HG03196 (cell line): Measurements from ENCODE around the gene UVRAG.
"Not testable (repeated sequence)": the region's sequence is repeated elsewhere in the genome, so short reads cannot be mapped to it uniquely, and the experiment has no call there.

Experiments
- ATAC-seq: cut with Tn5 transposase; IDR thresholded peaks from one replicate; pipeline ENCODE4 v1.9.1; 2021; ENCODE audit not compliant: unreplicated experiment

UVRAG gene

DNA sequence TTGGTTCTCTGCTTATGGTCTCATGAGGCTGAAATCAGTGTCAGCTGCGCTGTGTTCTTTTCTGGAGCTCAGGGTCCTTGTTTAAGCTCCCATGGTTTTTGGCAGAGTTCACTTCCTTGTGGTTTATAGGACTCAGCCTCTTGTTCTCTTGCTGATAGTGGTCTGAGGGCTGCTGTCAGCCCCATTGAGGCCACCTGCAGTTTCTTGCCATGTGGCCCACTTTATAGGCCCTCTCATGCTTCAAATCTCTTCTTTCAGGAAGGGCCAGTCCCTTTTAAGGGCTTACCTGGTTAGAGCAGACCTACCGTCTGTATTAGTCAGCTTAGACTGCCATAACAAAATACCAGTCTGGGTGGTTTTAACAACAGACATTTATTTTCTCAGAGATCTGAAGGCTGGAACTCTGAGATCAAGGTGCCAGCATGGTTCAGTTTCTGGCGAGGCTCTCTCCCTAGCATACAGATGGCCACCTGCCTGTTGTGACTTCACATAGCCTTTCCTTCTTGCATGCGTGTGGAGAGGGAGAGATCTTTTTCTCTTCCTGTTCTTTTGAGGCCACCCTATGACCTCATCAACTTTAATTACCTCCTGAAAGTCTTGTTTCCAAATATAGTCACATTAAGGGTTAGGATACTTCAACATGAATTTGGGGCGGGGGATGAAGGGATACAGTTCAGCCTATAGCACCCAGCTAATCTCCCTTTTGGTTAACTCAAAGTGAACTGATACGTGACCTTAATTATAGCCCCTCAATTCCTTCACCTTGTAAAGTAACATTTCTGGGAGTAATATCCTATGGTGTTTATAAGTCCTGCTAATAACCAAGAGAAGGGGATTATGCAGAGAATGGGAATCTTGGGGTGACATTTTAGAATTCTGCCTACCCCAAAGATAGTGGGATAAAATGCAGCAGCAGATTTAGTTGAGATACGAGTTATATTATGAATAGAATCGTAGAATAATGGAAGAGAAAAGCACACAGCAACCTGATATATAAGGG lies 131.8 kb downstream of the UVRAG start:
- ATAC-seq, result no peak

DNA sequence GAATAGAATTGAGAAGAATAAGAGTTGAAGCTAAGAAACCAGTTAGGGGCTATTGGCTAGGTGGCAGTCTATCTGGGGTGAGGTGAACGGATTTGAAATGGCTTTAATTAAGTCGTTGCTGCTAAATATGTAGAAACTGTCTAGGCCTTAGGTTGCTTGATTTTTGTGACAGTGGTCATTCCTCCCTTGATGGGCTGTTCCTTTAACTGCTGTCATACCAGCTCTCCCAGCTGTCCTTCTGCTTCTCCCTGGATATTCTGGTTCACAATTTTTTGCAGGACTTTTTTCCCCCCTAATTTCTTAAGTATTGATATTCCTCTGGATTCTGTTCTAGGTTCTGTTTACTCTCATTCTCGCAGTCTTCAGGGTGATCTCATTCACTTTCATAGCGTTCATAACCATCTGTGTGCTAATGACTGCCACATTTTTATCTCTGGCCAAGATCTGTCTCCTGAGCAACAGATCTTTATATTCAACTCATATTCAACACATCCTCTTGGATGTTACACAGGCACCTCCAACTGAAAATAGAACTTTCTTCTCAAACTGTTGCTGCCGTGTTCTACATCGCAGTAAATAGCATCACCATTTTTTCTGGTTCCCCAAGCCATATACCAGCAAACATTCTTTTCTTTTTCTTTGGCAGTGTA lies 134.1 kb downstream of the UVRAG start:
- ATAC-seq, result no peak

DNA sequence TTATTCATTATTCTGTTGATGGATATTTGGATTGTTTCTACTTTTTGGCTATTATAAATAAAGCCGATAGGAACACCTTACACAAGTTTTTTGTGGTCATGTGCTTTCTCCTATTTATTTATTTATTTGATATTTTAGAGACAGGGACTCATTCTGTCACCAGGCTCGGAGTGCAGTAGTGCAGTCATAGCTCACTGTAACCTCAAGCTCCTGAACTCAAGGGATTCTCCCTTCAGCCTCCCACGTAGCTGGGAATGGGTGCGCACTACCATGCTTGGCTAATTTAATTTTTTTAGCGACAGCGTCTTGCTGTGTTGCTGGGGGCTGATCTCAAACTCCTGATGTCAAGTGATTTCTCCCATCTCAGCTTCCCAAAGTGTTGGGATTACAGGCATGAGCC lies 135.1 kb downstream of the UVRAG start:
- no peak for ATAC-seq

DNA sequence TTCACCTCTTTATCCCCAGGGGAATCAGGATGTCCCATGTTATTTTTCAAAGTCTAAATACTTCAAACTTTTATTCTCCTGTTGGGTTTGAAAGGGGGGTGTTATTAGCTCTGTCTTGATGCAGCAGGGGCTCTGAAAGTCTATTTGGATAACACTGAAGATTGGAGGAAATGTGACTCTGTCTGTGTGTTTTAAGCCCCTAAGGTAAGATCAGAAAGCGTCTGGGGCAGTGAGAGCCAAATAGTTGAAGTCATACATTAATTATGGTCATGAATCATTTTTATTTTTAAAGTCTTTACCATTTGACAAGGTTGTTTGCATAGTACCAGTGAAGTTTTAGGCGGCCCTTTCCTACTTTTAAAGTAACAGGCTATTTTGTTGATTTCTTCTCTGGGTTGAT lies 139.0 kb downstream of the UVRAG start:
- no peak for ATAC-seq

DNA sequence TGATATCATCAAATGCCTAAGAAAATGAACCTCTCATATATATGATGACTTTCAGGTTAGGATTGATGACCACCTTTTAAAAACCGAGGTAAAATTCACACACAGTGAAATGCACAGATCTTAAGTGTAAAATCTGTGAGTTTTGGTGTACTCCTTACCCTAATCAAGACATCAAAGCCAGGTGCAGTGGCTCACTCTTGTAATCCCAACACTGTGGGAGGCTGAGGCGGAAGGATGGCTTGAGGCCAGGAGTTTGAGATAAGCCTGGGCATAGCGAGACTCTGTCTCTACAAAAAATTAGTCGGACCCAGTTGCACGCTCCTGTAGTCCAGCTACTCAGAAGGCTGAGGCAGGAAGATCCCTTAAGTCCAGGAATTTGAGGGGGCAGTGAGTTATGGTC lies 140.4 kb downstream of the UVRAG start:
- ATAC-seq, result no peak

DNA sequence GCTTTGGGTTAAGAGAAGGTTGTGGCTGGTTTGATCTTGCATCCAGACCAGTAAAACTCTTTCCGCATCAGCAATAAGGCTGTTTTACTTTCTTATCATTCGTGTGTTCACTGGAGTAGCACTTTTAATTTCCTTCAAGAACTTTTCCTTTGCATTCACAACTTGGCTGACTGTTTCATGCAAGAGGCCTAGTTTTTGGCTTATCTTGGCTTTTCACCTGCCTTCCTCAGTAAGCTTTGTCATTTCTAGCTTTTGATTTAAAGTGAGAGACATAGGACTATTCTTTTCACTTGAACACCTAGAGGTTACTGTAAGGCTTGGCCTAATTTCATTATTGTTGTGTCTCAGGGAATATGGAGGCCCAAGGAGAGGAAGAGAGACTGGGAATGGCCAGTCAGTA lies 144.5 kb downstream of the UVRAG start:
- no peak for ATAC-seq

DNA sequence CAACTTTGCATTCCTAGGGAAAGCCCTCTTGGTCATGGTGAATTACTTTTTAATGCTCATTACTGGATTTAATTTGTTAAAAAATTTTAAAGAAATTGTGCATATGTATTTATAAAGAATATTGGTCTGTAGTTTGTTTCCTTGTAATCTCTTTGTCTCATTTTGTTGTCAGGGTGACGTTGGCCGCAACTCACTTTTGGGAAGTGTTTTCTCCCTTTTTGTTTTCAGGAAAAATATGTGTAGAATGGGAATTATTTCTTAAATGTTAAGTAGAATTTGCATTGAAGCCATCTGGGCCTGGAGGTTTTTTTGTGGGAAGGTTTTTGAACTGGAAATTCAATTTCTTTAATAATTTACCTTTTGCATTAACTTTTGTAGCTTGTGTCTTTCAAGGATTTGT lies 149.1 kb downstream of the UVRAG start:
- no peak for ATAC-seq

DNA sequence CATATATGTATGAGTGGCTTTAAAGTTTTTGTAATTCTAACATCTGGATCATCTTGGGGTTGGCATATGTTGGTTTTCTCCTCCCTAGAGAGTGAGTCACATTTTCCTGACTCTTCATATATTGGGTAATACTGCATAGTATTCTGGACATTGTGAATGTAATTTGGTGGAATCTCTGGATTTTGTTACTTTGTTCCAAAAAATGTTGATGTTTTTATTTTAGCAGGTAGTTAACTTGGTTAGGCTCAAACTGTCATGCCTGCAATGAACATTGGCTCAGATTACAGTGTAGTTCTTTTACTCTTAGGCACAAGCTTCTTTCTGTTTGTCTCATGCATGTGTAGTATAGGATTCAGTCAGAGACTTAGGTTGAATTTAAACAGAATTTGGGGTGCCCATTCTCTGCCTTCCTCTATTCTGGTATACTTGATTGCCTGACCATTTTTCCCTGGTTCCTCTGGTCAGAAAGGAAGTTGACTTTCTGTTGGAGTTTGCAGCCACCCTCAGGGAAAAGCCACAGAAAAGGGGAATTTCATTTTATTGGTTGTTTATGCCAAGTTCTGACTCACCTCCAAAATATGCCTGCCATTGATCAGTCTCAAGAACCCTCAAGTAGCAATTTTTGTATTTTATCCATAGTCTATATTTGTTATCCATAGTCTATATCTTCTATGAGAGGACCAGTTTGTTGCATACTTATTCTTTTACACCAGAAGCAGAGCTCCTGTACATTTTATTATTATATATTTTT lies 151.7 kb downstream of the UVRAG start:
- ATAC-seq, result no peak

DNA sequence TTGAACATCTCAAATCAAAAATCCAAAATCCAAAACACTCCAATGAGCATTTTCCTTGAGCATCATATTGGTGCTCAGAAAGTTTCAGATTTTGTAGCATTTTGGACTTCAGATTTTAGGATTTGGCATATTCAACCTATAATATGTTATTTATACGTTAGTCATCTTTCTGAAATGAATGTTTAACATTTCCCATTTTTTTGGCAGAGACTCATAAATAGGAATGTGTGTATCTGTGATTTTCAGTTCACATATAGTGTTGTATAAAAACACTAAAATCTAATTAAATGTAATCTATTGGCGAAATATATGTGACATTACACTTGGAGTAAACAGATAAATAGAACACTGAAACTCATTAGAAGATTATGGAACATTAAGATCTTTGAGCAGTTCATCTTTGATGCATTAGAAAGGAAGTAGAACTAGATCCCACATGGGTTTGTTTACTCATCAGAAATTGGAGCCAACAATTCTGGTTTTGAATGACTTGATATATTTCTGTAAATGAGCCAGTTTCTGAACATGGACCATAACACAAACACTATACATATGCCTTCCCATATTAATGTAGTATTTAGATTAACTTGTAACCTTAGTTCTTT lies 153.1 kb downstream of the UVRAG start:
- ATAC-seq, result no peak

DNA sequence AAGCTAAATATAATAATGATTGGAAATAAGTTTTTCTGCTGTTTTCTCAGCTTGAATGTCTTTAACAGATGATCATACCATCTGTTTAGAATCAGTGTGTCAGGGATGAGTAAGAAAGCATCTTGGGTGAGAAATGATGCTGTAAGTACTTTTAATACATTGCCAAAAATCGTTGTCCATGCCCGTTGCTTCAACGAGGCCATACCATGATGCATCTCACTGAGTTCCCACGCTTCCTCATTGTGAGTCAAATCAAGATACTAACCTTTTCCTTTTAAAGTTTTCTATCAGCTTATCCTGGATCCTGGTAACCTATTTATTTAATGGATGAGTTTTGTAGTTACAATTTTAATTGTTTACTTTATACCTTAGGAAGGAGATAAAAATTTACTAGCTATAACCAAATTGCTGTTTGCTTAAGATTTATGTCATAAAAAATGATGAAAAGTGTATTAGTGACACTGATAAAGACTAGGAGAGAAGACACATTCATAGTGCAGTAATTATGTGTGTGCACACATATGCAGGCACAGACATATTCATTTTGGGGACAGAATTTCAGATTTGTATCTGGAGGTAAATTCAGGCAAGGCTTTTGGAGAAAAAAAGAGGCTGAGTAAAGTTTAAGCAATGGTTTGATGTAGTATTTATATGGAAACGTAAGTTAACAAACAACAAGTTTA lies 154.8 kb downstream of the UVRAG start:
- no peak for ATAC-seq

DNA sequence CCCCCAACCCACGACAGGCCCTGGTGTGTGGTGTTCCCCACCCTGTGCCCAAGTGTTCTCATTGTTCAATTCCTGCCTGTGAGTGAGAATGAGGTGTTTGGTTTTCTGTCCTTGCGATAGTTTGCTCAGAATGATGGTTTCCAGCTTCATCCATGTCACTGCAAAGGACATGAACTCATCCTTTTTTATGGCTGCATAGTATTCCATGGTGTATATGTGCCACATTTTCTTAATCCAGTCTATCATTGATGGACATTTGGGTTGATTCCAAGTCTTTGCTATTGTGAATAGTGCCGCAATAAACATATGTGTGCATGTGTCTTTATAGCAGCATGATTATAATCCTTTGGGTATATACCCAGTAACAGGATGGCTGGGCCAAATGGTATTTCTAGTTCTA lies 158.7 kb downstream of the UVRAG start:
- not testable (repeated sequence) for ATAC-seq

DNA sequence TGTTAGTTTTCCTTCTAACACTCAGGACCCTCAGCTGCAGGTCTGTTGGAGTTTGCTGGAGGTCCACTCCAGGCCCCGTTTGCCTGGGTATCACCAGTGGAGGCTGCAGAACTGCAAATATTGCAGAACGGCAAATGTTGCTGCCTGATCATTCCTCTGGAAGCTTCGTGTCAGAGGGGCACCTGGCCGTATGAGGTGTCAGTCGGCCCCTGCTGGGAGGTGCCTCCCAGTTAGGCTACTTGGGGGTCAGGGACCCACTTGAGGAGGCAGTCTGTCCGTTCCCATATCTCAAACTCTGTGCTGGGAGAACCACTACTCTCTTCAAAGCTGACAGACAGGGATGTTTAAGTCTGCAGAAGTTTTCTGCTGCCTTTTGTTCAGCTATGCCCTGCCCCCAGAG lies 164.1 kb downstream of the UVRAG start:
- ATAC-seq, result not testable (repeated sequence)

DNA sequence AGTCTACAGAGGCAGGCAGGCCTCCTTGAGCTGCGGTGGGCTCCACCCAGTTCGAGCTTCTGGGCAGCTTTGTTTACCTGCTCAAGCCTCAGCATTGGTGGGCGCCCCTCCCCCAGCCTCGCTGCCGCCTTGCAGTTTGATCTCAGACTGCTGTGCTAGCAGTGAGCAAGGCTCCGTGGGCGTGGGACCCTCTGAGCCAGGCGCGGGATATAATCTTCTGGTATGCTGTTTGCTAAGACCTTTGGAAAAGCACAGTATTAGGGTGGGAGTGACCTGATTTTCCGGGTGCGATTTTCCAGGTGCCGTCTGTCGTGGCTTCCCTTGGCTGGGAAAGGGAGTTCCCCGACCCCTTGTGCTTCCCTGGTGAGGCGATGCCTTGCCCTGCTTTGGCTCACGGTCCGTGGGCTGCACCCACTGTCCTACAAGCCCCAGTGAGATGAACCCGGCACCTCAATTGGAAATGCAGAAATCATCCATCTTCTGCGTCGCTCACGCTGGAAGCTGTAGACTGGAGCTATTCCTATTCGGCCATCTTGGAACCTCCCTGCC lies 164.5 kb downstream of the UVRAG start:
- not testable (repeated sequence) for ATAC-seq

DNA sequence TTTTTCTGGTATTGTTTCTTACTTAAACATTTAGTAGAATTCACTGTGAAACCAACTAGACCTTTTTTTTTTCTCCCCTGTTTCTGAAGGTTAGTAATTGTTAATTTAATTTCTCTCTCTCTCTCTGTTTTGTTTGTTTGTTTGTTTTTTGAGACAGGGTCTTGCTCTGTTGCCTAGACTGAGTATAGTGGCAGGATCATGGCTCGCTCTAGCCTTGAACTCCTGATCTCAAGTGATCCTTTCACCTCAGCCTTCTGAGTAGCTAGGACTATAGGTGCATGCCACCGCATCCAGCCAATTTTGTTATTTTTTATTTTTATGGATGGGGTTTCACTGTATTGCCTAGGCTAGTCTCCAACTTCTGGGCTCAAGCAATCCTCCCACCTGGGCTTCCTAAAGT lies 165.0 kb downstream of the UVRAG start:
- ATAC-seq, result no peak

DNA sequence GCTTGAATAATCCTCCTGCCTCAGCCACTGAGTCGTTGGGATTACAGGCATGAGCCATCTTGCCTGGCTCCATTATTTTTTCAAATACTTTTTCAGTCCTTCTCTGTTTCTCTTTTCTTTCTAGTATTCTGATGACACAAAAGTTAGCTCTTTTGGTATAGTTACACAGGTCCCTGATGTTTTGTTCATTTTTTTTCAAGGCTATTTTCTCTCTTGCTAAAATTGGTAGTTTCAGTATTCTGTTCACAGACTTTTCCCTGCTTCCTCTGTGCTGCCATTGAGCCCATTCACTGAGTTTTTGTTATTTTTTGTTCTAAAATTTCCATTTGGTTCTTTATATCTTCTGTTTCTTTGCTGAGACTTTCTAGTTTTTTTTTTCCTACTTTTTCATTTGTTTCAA lies 166.5 kb downstream of the UVRAG start:
- no peak for ATAC-seq

DNA sequence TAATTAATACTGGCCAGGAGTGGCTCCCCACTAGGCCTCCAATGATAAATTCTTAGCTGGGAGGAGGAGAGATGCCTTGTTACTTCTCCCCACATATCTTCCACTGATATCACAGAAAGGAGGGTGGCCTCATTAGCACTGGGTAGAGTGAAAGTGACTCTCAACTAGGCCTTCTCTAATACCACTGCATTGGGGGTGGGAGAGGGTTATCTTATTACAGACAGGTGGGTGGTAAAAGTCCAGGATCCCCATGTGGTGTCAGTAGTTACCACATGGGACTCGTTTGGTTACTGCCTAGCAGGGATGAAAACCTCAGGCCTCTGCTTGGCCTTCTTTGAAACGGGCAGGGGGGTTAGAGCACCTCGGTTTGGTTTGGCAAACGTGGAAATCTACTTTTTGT lies 167.3 kb downstream of the UVRAG start:
- no peak for ATAC-seq

DNA sequence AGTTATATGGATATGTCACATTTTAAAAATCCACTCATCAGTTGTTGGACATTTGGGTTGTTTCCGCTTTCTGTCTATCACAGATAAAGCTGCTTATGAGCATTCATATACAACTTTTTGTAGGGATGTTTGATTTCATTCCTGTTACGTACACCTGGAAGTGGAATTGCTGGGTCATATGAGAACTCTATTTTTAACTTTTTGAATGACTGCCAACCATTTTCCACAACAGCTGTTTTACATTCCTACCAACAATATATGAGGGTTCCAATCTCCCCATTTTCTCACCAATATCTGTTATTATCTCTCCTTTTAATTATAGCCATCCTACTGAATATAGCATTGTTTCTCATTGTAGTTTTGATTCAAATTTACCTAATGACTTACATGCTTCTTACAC lies 172.0 kb downstream of the UVRAG start:
- no peak for ATAC-seq

DNA sequence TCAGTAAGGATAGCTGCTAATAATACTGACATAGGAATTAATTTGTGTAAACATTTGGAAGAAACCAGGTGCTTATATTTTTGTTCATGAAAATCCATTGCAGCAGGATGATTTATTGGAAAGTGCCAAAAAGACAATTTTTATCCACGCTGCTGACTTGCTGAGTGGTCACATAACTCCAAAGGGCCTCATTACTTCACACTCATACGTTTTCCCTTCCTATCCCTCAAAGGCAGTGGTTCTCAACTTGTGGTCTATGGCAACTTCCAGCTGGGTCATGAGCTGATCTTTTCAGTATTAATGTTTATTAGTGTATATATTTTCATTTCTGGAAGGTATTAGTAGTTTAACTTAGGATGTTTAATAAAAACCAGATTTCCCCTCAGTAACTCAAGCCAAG lies 178.1 kb downstream of the UVRAG start:
- ATAC-seq, result no peak

DNA sequence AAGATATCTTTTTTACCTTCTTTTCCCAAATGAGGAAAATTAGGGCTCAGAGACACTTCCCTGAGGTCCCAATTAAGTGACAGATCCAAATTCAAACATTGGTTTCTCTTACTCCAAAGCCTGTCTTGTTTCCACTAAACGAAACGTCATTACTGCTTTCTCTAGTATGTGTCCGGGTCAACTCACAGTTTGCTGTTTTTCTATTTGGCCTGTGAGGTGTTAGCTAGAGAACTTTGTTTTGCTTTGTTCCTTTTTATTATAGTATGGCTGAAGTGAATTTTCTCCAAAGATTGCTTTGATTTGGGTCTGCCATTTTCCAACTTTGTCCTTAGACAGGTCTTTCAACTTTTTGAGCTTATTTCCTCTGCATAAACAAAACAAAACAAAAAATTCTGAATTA lies 179.6 kb downstream of the UVRAG start:
- no peak for ATAC-seq
